ENCODE measurements around the gene CLEC20A. TPM values are rescaled to one million over a fixed set of nuclear protein-coding genes. Genes with fewer than 3 reads are reported as not detected.
A peak's percentile ranks its signal among the peaks of the same experiment; 100 is the strongest.
"Not testable (repeated sequence)": the region's sequence is repeated elsewhere in the genome, so short reads cannot be mapped to it uniquely, and the experiment has no call there.

CLEC20A gene
- polyA plus RNA-seq, 10 donors: 0.15 TPM; not detected in 9

- DNase-seq: no peak
These were observed 32.7 kb upstream of the CLEC20A start for GRCh38 chr1:178529364-178530036.

- DNase-seq: no peak
These were observed 32.2 kb upstream of the CLEC20A start for GRCh38 chr1:178528953-178529335.

- DNase-seq: no peak
These were observed 31.6 kb upstream of the CLEC20A start for GRCh38 chr1:178528228-178528952.

DNA sequence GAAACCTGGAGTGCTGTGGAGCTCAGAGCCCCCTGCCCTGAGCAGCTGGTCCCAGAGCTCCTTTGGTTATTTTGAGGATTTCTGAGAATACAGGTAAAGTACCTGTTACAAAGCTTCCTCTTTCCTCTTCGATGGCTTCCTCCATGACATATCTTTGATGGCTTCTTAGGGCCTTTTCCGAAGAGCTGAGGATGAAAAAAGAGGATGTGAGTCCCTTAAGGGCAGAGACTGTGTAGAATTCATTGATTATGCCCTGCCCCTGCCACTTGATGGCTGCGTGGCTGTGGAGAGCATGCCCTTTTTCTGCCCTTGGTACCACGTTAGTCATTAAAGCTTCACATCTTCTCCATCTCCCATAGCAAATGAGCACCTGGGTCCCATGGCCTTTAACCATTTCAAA is 30.4 kb upstream of the CLEC20A start:
- no peak for DNase-seq

DNA sequence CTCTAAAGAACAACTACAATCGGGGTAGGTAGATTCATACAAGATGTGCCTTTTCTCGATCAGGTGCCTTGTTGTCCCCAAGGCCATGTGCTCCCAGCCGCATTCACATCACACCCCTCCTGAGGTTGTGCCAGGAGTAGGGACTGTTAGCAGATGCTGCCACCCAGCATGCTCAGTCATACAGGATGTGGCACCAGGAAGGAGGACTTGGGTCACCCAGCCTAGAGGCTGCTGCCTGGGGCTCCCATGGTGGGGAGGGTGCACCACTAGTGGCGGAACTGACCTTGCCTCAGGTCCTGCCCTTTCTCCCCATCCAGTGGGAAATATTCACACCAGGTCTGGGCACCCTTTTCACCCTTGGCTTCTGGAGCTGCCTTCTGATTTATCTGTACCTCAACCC is 24.5 kb upstream of the CLEC20A start:
- DNase-seq: no peak

DNA sequence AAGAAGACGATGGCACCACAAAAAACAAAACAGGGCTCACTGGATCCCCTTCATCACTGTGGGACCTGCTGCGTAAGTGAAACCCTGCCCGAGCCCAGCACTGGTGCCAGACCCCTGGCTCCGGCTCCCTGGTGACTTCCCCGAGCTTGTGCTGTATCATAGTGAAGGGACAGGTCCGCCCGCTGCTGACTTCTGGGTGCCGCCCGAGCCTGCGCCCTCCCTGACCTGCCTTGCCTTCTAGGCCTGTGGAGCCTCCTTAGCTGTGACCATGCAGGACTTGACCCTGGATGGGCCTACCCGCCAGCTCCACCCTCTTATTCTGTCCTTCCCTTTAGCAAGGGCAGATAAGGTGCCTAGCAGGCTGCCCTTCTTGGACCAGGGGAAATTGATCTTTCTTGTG is 24.0 kb upstream of the CLEC20A start:
- no peak for DNase-seq

- no peak for DNase-seq
These were observed 22.1 kb upstream of the CLEC20A start for GRCh38 chr1:178518894-178519293.

DNA sequence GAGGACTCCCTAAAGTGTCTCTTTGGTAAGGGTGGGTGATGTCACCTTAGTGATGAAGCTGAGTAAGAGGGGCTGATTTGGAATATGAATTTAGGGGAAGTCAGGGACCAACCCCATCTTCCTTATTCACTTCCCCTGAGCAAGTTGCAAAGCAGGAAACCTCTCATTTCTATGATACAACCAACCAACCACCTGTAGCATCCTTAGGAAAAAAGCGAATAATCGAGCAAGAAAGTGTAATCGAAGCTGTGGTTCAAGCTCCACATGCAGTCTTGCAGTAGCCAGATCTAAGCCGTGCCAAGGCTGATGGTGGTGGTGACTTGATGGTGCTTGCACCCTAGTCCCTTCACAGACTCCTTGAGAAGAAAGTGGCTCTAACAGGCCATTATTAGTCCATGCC is 19.3 kb upstream of the CLEC20A start:
- no peak for DNase-seq

DNA sequence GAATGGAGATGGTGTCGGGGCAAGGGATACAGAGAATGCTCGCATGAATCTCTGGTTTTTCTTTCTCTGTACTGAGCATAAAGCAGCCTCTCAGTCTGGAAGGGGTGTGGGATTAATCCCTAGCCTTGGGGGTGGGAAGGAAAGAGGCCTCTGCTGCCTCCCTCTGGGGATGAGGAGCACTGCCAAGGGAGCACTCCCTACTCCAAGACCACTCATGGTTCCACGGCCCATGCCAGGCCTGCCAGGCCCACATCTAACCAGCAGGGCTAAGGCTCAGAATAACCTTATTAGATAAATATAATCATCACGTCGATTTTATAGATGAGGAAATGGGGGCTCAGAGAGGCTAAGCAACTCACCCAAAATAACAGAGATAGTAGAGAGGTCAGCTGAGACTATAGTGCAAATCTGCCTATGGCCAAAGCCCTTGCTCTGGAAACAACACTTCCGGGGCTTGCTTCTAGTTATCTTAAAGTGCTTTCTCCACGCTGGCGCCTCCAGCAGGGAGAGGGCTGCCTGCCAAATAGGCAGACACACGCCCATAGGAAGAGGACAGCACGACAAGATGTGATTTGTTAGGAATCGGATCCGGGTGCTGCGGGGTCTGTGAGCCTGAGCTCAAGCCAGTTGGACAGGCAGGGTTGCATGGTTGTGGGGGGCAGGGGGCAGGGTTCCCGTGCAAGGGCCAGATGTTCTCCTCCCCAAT is 16.7 kb upstream of the CLEC20A start:
- peak in 1 of 3 donors; percentile 59 for DNase-seq

DNA sequence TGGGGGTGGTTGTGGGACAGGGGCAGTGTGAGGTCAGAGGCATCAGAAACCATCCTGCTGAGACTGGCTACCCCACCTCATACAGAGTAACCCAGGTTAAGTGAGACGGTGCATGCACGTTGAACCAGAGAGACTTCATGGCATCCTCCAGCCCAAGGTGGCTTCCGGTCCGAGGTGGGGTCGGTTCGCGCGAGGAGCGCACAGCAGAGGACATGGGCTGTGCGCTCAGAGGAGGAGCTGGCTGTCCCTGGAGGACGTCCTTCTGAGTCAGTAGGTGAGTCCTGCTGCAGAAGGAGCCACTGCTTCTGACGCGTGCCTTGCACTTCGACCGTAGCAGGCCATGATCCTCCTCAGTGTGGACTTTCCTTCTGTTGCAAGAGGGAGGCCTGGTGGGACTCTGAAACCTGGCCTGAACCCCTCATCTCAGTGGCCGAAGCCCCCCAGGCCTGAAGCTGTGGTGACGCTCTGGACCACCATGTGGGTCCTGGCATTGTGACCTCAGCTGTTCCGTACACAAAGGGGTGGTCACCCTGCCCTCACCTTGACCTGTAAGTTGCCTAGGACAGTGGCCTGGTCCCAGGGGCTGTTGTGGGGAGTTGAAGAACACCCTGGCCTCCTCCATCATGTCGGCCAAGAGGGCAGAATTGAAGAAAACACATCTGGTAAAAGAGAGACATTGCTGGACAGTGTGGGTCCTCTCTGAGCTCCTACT is 16.0 kb upstream of the CLEC20A start, which contains the start of gene TEX35:
Gene TEX35 (plus strand): TSS at position 544 of the 712 bp plus-strand sequence. CDS start 80 bp downstream, at position 624.
- DNase-seq: no peak

GRCh38 chr1:178510155-178510554 is 13.4 kb upstream of the CLEC20A start:
- no peak for DNase-seq

DNA sequence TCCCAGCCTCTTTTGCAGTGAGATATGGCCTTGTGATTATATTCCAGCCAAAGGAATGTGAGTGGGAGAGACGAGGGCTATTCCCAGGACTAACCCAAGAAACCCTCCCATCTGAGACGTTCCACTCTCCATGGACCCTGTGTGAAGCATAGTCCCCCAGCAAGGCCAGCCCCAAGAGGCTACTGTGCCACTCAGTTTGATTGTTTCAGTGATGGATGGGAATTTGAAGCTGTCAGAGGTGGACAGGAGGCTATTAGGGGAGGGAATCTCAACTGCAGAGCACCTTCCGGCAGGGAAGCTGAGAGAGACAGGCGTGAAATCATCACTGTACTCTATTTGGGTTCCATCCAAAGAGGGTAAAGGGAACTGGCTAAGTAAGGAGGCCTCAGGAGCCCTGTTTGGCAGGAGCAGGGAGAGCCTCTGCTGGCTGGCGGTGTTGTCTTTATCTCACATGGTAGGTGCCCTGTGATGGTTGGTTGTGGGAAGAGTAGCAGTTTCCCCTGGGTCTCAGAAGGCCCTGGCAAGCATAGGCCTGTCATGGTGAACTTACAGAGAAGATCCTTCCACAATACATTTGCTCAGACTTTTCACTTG is 12.7 kb upstream of the CLEC20A start:
- DNase-seq: no peak

- DNase-seq: no peak
These were observed 9.9 kb upstream of the CLEC20A start for GRCh38 chr1:178506669-178507068.

DNA sequence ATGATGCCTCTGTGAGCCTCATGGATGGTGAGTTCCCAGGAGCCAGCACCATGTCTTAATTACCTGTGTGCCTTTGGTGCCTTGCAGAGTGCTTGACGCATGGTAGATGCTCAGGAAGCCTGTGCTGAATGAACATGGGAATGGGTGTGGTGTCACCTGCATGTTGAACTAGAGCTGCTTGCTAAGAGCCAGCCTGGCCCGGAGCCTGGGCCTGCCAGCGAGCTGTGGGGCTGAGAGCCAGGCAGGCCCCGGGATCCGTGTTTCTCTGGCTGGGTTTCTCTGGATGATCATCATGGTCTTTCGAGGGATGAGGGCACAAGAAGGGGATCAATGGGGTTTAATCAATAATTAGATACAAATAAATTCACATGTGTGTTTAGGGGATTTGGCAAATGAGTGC is 9.4 kb upstream of the CLEC20A start:
- DNase-seq: no peak

DNA sequence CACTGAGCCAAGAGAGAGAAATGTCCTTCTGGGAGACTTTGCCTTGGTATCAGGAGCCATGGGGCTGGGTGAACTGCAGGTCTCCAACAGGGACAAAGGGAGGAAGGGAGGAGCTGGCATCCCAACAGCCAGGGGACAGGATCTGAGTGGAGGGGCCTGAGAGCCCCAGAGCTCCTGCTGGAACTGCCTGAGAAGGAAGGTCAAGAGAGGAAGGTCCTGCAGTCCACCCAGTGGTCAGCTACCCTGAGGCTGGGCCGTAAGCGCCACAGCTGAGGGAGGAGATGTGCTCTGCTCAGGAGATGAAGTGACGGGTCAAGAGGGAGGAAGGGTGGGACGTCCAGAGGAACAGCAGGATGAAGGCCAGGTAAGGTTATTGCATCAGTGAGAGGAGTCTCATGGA is 7.5 kb upstream of the CLEC20A start:
- DNase-seq: no peak

DNA sequence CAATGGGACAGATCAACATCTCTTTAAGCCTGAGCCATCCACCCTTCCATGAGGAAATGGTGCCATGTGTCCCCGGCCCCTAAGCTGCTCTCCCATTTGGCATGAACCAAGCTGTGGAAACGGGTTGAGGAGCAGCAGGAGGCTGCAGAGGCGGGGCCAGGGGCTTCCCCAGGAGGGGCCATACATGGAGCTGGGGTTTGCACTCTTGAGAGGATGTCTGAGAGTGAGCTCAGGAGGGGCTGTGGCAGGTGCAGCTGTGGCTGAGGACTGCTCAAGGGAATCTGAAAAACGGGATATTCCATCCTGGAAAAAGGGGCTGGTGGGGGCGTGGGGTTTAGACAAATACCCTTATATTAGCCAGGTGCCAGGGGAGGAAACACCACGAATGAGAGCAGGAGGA is 7.1 kb upstream of the CLEC20A start:
- no peak for DNase-seq

- DNase-seq: not testable (repeated sequence)
These were observed 6.6 kb upstream of the CLEC20A start for GRCh38 chr1:178503316-178503715.

- DNase-seq: no peak
These were observed 6.1 kb upstream of the CLEC20A start for GRCh38 chr1:178502856-178503255.

DNA sequence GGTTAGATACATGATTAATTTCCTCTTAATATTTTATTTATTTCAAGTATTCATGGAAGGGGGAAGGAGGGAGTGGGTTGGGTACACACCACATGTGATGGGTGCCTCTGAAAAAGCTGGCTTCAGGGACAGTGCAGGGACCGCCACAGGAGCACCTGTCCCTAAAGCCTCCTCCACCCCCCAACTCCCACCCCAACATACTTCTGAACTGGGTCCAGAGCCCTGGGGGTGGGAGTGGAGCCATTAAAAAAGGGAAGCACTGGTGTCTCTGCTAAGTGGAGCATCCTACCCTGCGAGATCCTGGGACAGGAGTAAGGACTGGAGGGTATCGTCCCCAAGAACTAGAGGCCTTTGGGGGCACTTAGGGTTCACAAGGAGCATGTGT is 5.6 kb upstream of the CLEC20A start:
- no peak for DNase-seq

DNA sequence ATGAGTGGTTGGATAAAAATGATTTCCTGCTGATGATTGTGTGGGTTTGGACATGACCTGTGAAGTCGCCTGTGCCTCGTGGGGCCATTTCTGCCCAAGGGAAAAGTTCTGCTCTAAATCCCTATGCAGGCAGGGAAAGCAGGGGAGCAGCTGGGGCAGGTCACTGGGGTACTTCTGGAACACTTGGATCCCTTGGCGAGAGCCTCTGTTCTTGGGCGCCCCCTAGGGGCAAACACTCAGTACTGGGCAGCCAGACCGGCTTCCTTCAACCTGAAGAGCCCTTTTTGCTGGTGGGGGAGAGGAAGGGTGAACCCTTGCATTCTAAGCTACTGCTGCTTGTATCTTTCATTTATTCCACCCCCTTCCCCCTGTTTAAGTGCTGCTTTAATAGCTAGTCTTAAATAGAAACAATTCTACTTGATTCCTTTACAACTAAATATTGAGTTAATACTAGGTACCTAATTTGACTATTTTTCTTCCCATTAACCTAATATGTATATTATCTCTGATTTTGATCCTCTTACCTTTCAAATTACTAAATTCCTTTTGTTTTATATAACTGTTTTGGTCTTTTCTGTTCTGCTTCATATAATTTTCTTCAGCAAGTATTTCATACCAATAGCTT is 5.1 kb upstream of the CLEC20A start:
- DNase-seq: peak; percentile 40 to 68 (median 62)

- DNase-seq: no peak
These were observed 4.3 kb upstream of the CLEC20A start for GRCh38 chr1:178500936-178501554.

Measured in muscle of back (tissue), 11 donors.